Transverse colon (tissue), 3 donors: ENCODE results near the gene ZNF664.

Experiments
- POLR2A ChIP-seq: fragments of 450-650 bp; IDR thresholded peaks from one replicate; pipeline ENCODE4 v1.6.1; 2016; ENCODE audit warnings: antibody characterized with exemption, mild to moderate bottlenecking, moderate library complexity
- TF ChIP-seq, protein P1 (sequence below), 5 experiments: fragments of 200-600 bp in 3 of 5; fragments of 450-650 bp in 2 of 5; sonication (generic) in 3 of 5; IDR thresholded peaks; 1 replicate in 2 of 5; 2 replicates in 3 of 5; pipeline ENCODE4 v1.5.1; 2016 to 2017; ENCODE audit warnings: antibody characterized with exemption in 5 of 5, inconsistent platforms in 3 of 5, mild to moderate bottlenecking in 2 of 5, moderate library complexity in 1 of 5

GRCh38 chr12:124024776-124025175 is 51.8 kb downstream of the ZNF664 start:
- TF ChIP-seq, protein P1, sequence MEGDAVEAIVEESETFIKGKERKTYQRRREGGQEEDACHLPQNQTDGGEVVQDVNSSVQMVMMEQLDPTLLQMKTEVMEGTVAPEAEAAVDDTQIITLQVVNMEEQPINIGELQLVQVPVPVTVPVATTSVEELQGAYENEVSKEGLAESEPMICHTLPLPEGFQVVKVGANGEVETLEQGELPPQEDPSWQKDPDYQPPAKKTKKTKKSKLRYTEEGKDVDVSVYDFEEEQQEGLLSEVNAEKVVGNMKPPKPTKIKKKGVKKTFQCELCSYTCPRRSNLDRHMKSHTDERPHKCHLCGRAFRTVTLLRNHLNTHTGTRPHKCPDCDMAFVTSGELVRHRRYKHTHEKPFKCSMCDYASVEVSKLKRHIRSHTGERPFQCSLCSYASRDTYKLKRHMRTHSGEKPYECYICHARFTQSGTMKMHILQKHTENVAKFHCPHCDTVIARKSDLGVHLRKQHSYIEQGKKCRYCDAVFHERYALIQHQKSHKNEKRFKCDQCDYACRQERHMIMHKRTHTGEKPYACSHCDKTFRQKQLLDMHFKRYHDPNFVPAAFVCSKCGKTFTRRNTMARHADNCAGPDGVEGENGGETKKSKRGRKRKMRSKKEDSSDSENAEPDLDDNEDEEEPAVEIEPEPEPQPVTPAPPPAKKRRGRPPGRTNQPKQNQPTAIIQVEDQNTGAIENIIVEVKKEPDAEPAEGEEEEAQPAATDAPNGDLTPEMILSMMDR (IDR thresholded peaks at IDR 0.05): no peak
- no peak for TF ChIP-seq POLR2A
